Stimulated activated CD8-positive, alpha-beta memory T cell treated with anti-CD3 and anti-CD28 coated beads, Interleukin-15, amount 100 ng/mL, for 4 hours (primary cell): ENCODE results near the gene FERD3L.

Source experiments
- DNase-seq, 2 donors: peaks; one replicate each; pipeline ENCODE4 v3.0.0-alpha.2; 2020; ENCODE audit warnings: low read depth in 2 of 2

FERD3L gene

GRCh38 chr7:19117091-19117869 lies 27.9 kb downstream of the FERD3L start, which contains the start of gene TWIST1:
Gene TWIST1 (minus strand): TSS chr7:19117636. CDS start chr7:19117321, 315 bp downstream.
- no peak for DNase-seq

GRCh38 chr7:19116121-19117090 lies 28.8 kb downstream of the FERD3L start:
- no peak for DNase-seq

- no peak for DNase-seq
Observed at GRCh38 chr7:19114551-19114855, 30.7 kb downstream of the FERD3L start.

- no peak for DNase-seq
Observed at GRCh38 chr7:19113855-19114550, 31.2 kb downstream of the FERD3L start.

- DNase-seq: no peak
Observed at GRCh38 chr7:19113002-19113350, 32.2 kb downstream of the FERD3L start.

GRCh38 chr7:19112274-19113001 lies 32.8 kb downstream of the FERD3L start:
- DNase-seq: no peak

GRCh38 chr7:19111474-19112273 lies 33.5 kb downstream of the FERD3L start:
- DNase-seq: no peak

- DNase-seq: no peak
Observed at GRCh38 chr7:19110776-19111175, 34.4 kb downstream of the FERD3L start.

GRCh38 chr7:19110026-19110730 lies 35.0 kb downstream of the FERD3L start:
- no peak for DNase-seq

- DNase-seq: no peak
Observed at GRCh38 chr7:19109000-19109946, 35.9 kb downstream of the FERD3L start.

GRCh38 chr7:19107356-19108146 lies 37.7 kb downstream of the FERD3L start:
- DNase-seq: no peak

- DNase-seq: no peak
Observed at GRCh38 chr7:19107081-19107355, 38.2 kb downstream of the FERD3L start.

- no peak for DNase-seq
Observed at GRCh38 chr7:19106241-19107080, 38.8 kb downstream of the FERD3L start.

- no peak for DNase-seq
Observed at GRCh38 chr7:19105546-19105945, 39.7 kb downstream of the FERD3L start.

- DNase-seq: no peak
Observed at GRCh38 chr7:19104811-19105210, 40.4 kb downstream of the FERD3L start.

GRCh38 chr7:19102884-19103283 lies 42.3 kb downstream of the FERD3L start:
- no peak for DNase-seq

GRCh38 chr7:19101909-19102308 lies 43.3 kb downstream of the FERD3L start:
- DNase-seq: no peak
